Astrocyte (in vitro differentiated cells and primary cell): Measurements from ENCODE around the gene GNAT1. TPM values are rescaled to one million over a fixed set of nuclear protein-coding genes. Genes with fewer than 3 reads are reported as not detected.

Source experiments
- DNase-seq: peaks from one replicate; pipeline ENCODE4 v3.0.0-alpha.2; 2010; ENCODE audit warnings: low read depth
- FAIRE-seq: peaks from 2 replicates; lab custom pipeline; 2011; peaks lifted over from hg19 to GRCh38; lab: Jason Lieb, UNC
- H2AFZ ChIP-seq: 2 replicates; pipeline ENCODE4 v1.6.0; 2012; ENCODE audit warnings: low read depth, low read length, inconsistent platforms
- H3K27ac ChIP-seq: 2 replicates; pipeline ENCODE4 v1.5.1; 2011; ENCODE audit warnings: low read depth, low read length, inconsistent platforms
- H3K27me3 ChIP-seq: 2 replicates; pipeline ENCODE4 v1.6.0; 2011; ENCODE audit warnings: low read length, inconsistent platforms; ENCODE audit not compliant: insufficient read depth
- H3K36me3 ChIP-seq: 2 replicates; pipeline ENCODE4 v1.5.1; 2011; ENCODE audit warnings: low read length, inconsistent platforms; ENCODE audit not compliant: insufficient read depth
- H3K4me1 ChIP-seq: 2 replicates; pipeline ENCODE4 v1.5.1; 2011; ENCODE audit warnings: low read length, inconsistent platforms; ENCODE audit not compliant: insufficient read depth
- H3K4me2 ChIP-seq: 2 replicates; pipeline ENCODE4 v1.6.0; 2012; ENCODE audit warnings: low read length, inconsistent platforms
- H3K4me3 ChIP-seq: 2 replicates; pipeline ENCODE4 v1.5.1; 2011; ENCODE audit warnings: low read depth, mild to moderate bottlenecking, low read length, inconsistent platforms; ENCODE audit not compliant: insufficient read depth
- H3K79me2 ChIP-seq: 2 replicates; pipeline ENCODE4 v1.6.0; 2012; ENCODE audit warnings: mild to moderate bottlenecking, low read length, inconsistent platforms; ENCODE audit not compliant: insufficient read depth
- H3K9ac ChIP-seq: 2 replicates; pipeline ENCODE4 v1.6.0; 2012; ENCODE audit warnings: mild to moderate bottlenecking, low read length, inconsistent platforms
- H3K9me3 ChIP-seq: 2 replicates; pipeline ENCODE4 v1.5.1; 2012; ENCODE audit warnings: low read depth, mild to moderate bottlenecking, low read length, inconsistent platforms; ENCODE audit not compliant: insufficient read depth
- H4K20me1 ChIP-seq: 2 replicates; pipeline ENCODE4 v1.6.0; 2012; ENCODE audit warnings: low read length, inconsistent platforms; ENCODE audit not compliant: insufficient read depth
- H3K27ac Mint-ChIP-seq: one replicate; pipeline ENCODE4 v1.8.0; 2021; ENCODE audit warnings: mild to moderate bottlenecking, mixed read lengths; ENCODE audit not compliant: unreplicated experiment
- H3K27me3 Mint-ChIP-seq: one replicate; pipeline ENCODE4 v1.8.0; 2021; ENCODE audit warnings: low read depth, mixed read lengths; ENCODE audit not compliant: unreplicated experiment
- H3K36me3 Mint-ChIP-seq: one replicate; pipeline ENCODE4 v1.8.0; 2021; ENCODE audit warnings: low read depth, mixed read lengths; ENCODE audit not compliant: unreplicated experiment
- H3K4me1 Mint-ChIP-seq: one replicate; pipeline ENCODE4 v1.8.0; 2021; ENCODE audit warnings: low read depth, mixed read lengths; ENCODE audit not compliant: unreplicated experiment
- H3K4me3 Mint-ChIP-seq: one replicate; pipeline ENCODE4 v1.8.0; 2021; ENCODE audit warnings: mild to moderate bottlenecking, moderate library complexity, mixed read lengths; ENCODE audit not compliant: unreplicated experiment
- H3K9me3 Mint-ChIP-seq: one replicate; pipeline ENCODE4 v1.8.0; 2021; ENCODE audit warnings: mild to moderate bottlenecking, mixed read lengths; ENCODE audit not compliant: unreplicated experiment
- CTCF ChIP-seq: IDR thresholded peaks from 2 replicates; pipeline ENCODE4 v1.5.1; 2011; ENCODE audit warnings: low read depth, mild to moderate bottlenecking, inconsistent platforms, low read length, moderate library complexity; ENCODE audit not compliant: insufficient read depth
- EZH2 ChIP-seq: IDR thresholded peaks from 2 replicates; pipeline ENCODE4 v1.6.1; 2012; ENCODE audit warnings: mild to moderate bottlenecking, low read length, inconsistent platforms; ENCODE audit not compliant: insufficient read depth
- total RNA-seq: library from RNA; stranded (reverse); gene quantifications from 2 replicates; pipeline ENCODE4 v1.2.1, GENCODE V29; 2021

The GNAT1 gene
- total RNA-seq, 1 donor from 2014 or later, result not detected

- Histone ChIP-seq H3K27me3 (peaks cover 9% of the 10 kb centered on the region), H3K36me3 (no peaks in the 10 kb centered on the region), H3K9ac (no peak overlapping the region), H3K9me3 (no peaks in the 10 kb centered on the region), H3K27ac (no peak overlapping the region), H4K20me1 (no peaks in the 10 kb centered on the region), H3K4me3 (no peak overlapping the region), H3K4me1 (peaks cover 6% of the 10 kb centered on the region), H3K79me2 (no peaks in the 10 kb centered on the region), H3K4me2 (no peak overlapping the region), H2AFZ (no peak overlapping the region)
- no peak for FAIRE-seq
- Mint-ChIP-seq H3K4me1 (peaks cover 4% of the 10 kb centered on the region), H3K27me3 (peaks cover 64% of the 10 kb centered on the region), H3K9me3 (peaks cover 6% of the 10 kb centered on the region), H3K4me3 (no peak overlapping the region), H3K27ac (no peak overlapping the region), H3K36me3 (no peaks in the 10 kb centered on the region)
- DNase-seq, result no peak
- TF ChIP-seq CTCF (no peak), EZH2 (no peak)
These were observed 40.3 kb upstream of the GNAT1 start for GRCh38 chr3:50150863-50151686.

- Histone ChIP-seq H3K9ac (no peak overlapping the region), H3K9me3 (no peaks in the 10 kb centered on the region), H3K36me3 (no peaks in the 10 kb centered on the region), H3K4me3 (no peak overlapping the region), H3K79me2 (no peaks in the 10 kb centered on the region), H2AFZ (no peak overlapping the region), H3K27me3 (peaks cover 9% of the 10 kb centered on the region), H3K4me2 (no peak overlapping the region), H4K20me1 (no peaks in the 10 kb centered on the region), H3K27ac (no peak overlapping the region), H3K4me1 (peaks cover 7% of the 10 kb centered on the region)
- TF ChIP-seq EZH2 (no peak), CTCF (no peak)
- Mint-ChIP-seq H3K36me3 (no peaks in the 10 kb centered on the region), H3K27me3 (peaks cover 61% of the 10 kb centered on the region), H3K9me3 (peaks cover 6% of the 10 kb centered on the region), H3K27ac (no peak overlapping the region), H3K4me3 (no peak overlapping the region), H3K4me1 (peaks cover 5% of the 10 kb centered on the region)
- DNase-seq (no peak), FAIRE-seq (no peak)
These were observed 39.7 kb upstream of the GNAT1 start for GRCh38 chr3:50151728-50152127.
